GM18907 (cell line): ENCODE measurements around the gene KATNA1.

ENCODE experiments used
- ATAC-seq: cut with Tn5 transposase; IDR thresholded peaks from one replicate; pipeline ENCODE4 v1.9.1; 2021; ENCODE audit warnings: mild to moderate bottlenecking, moderate library complexity; ENCODE audit not compliant: unreplicated experiment

KATNA1 gene

DNA sequence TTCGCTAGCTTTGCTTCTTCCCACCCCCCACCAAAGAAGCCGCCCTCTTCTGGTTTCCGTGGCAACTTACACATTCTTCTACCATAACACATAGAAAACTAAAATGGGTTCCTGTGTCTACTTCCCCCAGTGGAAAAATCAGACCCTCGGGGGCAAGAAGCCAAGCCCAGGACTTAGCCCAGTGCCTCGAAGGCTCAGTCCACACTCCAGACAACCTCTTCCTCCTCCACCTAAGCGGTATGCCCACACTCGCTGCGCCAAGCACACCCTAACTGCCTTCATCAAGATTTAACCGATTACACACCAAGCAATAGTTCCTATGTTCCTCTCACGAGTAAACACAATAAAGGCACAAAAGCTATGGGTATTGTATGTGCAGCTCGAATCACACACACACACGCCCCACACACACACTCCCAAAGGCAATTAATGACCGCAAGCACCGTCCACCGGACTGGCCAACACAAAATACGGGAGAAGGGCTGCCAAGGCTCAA is 103.2 kb downstream of the KATNA1 start:
- peak; percentile 26 for ATAC-seq
